ENCODE data around the gene PPP1R37.
A peak's percentile ranks its signal among the peaks of the same experiment; 100 is the strongest.

Gene PPP1R37

DNA sequence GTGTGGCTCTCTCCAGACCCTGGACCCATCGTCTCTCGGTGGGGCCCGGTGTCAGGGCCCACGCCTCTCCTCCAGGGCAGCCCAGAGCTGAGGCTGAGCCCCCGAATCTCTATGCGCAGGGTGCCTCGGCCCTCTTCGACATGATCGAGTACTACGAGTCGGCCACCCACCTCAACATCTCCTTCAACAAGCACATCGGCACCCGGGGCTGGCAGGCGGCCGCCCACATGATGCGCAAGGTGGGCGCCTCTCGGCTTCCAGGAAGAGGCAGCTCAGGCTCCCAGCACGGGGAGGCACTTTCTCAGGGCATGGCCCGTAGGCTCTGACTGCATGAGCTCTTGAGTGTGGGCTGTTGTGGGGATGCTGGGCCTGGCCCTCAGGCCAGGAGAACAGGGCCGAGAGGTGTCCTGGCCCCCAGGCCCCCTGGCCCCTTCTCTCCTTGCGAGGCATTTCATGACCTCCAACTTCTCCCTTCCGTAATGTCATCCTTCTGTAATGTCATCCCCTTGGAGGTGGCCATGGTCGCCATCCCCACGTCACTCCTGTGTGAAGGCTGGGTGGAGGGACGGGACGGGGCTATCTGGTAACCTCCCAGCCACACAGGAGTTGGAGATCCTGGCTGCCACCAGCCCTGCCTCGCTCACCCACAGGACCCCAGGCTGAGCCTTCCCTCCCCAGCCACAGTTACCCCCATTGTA, 48.4 kb downstream of the PPP1R37 start:
- no peak for DNase-seq

GRCh38 chr19:45142016-45142725, 49.2 kb downstream of the PPP1R37 start:
- no peak for DNase-seq

- no peak for DNase-seq
Measured at GRCh38 chr19:45142726-45143110, 49.7 kb downstream of the PPP1R37 start.

DNA sequence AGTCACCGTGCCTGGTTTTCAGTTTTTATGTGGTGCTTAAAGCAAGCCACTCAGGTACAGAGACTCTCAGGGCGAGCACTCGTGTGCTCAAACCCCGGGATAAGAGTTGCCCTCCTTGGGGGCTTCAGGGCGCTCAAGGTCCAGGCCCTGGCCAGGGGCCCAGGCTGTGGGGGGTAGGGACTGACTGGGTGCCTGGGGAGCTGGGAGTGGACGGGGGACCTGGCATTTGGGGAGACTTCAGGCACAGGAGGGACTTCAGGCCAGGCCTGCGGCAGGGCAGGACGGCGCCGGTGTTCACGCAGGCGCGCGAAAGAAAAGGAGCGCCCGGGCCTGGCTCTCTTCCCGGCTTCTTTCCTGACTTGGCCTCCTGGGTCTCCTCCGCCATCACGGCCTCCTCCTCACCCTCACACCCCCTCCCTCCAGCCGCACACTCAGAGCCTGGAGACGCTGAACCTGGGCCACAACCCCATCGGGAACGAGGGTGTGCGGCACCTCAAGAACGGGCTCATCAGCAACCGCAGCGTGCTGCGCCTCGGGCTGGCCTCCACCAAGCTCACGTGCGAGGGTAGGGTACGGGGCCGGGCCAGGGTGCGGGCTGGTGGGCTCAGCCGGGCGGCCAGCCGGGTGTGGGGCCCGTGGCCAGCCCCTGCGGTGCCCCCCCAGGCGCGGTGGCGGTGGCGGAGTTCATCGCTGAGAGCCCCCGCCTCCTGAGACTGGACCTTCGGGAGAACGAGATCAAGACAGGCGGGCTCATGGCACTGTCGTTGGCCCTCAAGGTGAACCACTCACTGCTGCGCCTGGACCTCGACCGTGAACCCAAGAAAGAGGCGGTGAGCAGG, 51.7 kb downstream of the PPP1R37 start:
- DNase-seq, result no peak

DNA sequence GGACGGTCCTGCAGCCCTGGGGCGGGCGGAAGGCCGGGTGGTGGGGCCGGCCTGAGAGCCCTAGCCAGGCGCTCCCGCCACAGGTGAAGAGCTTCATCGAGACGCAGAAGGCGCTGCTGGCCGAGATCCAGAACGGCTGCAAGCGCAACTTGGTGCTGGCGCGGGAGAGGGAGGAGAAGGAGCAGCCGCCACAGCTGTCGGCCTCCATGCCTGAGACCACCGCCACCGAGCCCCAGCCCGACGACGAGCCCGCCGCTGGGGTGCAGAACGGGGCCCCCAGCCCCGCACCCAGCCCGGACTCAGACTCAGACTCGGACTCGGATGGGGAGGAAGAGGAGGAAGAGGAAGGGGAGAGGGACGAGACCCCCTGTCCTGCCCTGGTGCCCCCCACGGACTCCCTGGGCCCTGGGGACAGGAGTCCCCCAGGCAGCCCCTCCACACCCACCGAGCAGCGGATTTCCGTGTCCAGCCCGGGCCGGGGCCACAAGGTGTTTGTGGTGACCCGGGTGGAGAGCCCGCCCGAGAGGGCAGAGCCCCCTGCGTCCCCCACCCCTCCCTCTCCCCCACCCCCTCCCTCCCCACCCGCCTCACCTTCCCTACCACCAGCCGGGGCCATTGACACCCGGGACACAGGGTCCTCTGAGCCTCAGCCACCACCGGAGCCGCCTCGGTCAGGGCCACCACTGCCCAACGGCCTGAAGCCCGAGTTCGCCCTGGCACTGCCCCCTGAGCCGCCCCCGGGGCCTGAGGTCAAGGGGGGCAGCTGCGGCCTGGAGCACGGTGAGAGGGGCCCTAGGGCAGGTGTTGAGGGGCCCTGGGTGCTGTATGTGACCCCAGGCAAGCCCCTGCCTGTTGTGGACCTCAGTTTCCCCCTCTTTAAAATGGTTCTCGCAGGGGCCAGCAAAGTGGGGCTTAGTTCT, 52.6 kb downstream of the PPP1R37 start:
- no peak for DNase-seq

DNA sequence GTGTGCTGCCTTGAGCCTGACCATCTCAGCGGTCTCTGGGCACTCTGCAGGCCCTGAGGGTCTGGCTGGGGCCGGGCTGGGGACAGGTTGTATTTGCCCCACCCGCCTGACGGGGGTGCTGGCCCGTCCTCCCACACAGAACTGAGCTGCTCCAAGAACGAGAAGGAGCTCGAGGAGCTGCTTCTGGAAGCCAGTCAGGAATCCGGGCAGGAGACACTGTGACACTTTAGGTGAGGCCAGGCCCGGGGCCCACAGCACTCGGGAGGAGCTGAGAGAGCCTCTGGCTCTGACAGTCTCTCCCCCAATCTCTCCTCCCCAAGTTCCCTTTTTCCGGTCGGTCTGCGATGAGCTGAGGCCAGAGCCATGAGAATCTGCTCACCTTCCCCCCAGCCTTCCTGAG, 53.3 kb downstream of the PPP1R37 start:
- DNase-seq, result no peak

DNA sequence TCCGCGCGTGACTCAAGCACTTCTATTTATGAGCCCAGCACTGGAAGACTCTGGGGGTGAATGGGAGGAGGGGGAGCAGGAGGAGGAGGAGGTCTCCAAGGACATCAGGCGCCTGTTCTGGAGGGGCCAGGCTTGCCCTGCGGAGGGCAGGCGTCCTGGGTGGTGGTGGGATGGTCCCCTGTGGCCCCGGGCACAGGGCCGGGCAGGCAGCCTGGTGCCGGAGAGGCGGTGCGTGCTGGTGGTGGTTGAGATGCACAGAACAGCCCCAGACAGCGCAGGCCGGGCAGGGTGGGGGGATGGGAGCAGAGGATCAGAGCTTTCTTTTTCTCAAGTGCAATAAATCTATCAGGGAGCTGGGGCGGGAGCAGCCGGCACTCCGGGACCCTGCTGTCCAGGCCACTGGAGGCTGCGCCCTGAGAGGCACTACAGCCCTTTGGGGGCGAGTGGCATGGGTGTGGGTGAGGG, 53.8 kb downstream of the PPP1R37 start:
- DNase-seq, result no peak

GRCh38 chr19:45147835-45148676, 55.1 kb downstream of the PPP1R37 start:
- no peak for DNase-seq

DNA sequence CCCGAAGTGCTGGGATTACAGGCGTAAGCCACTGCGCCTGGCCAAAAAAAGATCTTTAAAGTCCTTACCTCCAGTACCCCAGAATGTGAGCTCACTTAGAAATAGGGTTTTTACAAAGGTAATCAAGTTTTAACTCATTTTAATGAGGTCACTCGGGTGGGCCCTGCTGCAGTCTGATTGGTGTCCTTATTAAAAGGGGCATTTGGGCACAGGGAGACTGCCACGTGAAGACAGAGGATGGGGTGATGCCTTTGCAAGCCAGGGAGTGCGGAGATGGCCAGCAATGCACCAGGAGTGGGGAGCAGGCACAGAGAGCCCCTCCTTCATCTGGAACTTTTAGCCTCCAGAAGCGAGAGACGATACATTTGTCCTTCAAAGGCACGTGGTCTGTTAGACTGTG, 56.1 kb downstream of the PPP1R37 start:
- DNase-seq, result no peak

GRCh38 chr19:45150180-45150579, 57.2 kb downstream of the PPP1R37 start:
- no peak for DNase-seq

DNA sequence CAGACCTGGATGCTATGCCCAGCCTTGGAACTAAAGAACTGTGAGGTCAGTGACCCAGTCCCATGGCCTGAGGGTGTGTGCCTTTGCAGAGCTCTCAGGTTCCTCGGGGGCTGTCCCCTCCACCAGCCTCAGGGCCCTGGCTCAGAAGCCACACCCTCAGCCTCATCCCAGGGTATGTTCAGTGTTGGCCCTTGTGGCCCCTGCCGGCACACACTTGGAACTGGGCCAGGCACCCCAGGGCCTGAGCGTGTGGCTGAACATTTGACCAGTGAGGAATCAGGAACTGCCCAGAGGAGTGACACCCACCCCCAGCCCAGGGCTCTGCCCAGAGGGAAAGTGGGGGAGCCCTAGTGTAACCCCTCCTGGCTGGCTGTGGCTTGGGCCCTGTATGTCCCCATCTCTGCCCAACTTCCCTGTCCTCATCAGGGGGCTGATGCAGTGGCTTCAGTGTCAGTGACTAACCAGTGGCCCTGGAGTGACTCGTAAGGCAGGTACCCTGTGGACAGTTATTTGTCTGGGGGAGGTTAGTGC, 57.8 kb downstream of the PPP1R37 start:
- DNase-seq, result no peak

GRCh38 chr19:45151320-45151719, 58.3 kb downstream of the PPP1R37 start:
- no peak for DNase-seq

DNA sequence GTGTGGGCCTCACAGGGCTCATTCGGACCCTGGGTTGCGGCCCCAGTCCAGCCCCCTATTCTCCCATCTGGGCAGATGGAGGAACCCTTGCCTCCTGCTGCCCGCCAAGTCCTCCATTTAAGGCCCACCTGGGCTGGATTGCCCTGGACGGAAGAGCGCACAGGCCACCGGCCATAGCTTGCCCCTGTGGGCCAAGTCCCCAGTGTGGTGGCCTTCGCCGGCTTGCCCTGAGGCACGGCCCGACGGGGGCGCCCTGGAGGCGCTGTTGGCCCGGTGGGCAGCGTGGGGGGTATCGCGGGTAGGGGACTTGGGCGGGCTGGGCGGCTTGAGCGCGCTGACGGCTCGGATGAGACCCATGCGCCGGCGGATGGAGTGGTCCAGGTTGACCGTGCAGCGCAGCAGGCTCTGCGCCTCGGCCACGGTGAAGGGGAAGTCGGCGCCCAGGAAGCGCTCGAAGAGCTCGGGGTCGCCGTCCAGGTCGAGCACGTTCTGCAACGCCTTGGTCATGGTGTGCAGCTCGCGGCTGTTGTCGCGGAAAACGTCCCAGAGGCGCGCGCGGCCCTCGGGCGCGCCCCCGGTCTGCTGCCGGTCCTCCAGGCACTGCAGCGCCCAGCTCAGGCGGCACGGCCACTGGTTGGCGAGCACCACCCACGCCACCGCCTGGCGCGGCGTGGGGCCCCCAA, 59.0 kb downstream of the PPP1R37 start:
- no peak for DNase-seq

DNA sequence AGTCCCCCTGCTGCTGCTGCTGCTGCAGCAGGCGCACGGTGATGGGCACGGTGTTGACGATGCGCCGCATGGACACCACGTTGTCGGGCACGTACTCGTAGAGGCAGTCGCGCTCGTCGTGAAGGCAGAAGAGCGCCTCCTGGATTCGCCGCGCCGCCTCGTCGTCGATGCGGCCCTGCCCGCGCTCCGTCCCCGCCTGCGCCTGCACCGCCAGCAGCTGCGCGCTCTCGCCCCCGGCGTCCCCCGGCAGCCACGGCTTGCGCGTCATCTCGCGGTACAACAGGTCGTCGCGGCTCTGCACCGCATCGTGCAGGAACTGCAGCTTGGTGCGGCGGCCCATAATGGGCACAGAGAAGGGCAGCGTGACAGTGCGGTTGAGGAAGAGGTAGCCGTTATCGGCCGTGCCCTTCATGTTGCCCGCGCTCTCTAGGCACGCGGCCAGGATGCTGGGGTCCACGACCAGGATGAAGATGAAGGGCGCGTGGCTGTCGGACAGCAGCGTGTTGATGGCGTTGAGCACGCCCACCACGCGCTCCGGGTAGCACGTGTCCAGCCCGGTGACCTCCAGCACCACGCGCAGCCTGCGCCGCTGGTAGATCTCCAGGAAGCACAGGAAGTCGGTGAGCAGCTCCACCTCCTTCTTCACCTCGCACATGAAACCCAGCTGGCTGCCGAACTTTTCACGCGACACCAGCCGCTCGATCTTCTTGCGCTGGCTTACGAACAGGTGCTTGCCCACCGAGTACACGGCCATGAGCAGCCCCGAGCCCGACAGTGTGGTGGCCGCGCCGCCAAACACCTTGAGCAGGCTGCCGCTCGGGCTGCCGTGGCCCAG, 59.7 kb downstream of the PPP1R37 start:
- peak; percentile 50 for DNase-seq

GRCh38 chr19:45153339-45154063, 60.5 kb downstream of the PPP1R37 start:
- no peak for DNase-seq

- no peak for DNase-seq
Measured at GRCh38 chr19:45154064-45154827, 61.3 kb downstream of the PPP1R37 start.

DNA sequence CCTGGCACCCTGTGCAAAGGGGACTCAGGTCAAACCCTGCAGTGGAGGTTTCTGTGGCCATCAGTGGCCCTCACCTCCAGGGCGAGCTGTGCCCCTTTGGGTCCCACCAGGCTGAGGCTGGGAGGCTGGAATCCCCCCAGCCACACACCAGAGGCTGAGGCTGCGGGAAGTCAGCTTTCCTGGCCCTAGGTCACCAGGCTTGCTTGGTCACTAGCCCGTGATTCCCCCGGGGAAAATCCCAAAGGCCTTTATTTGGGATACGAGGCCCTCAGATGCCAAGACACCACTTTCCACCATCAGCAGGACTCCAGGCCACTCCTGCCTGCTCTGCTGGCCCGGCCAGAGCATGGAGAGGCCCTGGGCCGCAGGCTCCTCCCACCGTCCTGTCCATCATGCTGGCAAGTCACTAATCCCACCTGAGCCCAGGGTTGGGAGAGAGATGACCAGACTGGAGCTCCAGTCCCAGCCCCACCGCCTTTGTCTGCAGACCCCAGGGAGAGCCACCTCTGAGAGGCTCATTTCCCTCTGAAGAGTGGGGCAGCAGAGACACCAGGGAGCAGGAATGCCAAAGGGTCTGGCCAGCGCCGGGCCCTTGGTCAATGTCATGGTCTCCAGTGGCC, 63.1 kb downstream of the PPP1R37 start:
- no peak for DNase-seq

DNA sequence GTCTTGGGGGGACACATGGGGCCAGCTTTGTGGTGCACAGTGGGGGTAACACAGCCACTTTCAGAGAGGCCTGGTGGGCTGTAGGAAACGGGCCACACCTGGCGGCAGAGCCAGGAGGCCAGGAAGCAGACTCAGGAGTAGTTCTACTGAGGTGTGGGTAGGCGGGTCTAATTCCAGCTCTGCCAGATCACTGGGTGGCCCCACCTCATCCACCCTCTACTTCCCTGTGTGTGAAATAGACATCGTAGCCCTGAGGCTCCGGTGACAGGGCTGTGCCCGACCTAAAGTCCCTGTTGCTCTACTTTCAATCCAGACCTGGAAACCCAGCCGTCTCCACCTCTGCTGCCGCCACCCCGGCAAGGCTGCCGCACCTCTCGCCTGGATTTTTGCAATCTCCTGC, 63.8 kb downstream of the PPP1R37 start:
- no peak for DNase-seq

Measured in CD4-positive, alpha-beta T cell treated with Interleukin-15 for 1 hour (primary cell).